ENCODE results near the gene GHR. TPM values are rescaled to one million over a fixed set of nuclear protein-coding genes. Genes with fewer than 3 reads are reported as not detected.

The GHR gene
- total RNA-seq, 1 experiment from 2014 or later: not detected

- no peak overlapping the region for H3K27ac ChIP-seq (ENCODE audit: low read depth, low read length, poor library complexity, severe bottlenecking)
- POLR2A ChIA-PET (ENCODE audit: low non-redundant PET): no interaction called here
- H3K4me1 ChIP-seq (ENCODE audit: insufficient read depth, low read length, poor library complexity, severe bottlenecking): no peaks in the 10 kb centered on the region
- H3K27me3 ChIP-seq (replicated peaks; ENCODE audit: insufficient read depth, low read depth, low read length, poor library complexity): no peaks in the 10 kb centered on the region
- CTCF ChIA-PET: no interaction called here
- intact Hi-C loops (cut with micrococcal nuclease; ENCODE audit: unreplicated experiment): no loop called here
- no peak overlapping the region for H3K4me3 ChIP-seq (ENCODE audit: low read depth, low read length, poor library complexity, severe bottlenecking)
- no peaks in the 10 kb centered on the region for H3K36me3 ChIP-seq (ENCODE audit: insufficient read depth, low read length, poor library complexity, severe bottlenecking)
- DNase-seq (ENCODE audit: low spot score): no peak
- TF ChIP-seq EZH2 (IDR thresholded peaks at IDR 0.05; ENCODE audit: borderline replicate concordance, low read depth, low read length, poor library complexity, severe bottlenecking) (no peak), CTCF (conservative IDR thresholded peaks at IDR 0.05; ENCODE audit: low read depth, low read length) (no peak)
- no peaks in the 10 kb centered on the region for H3K9me3 ChIP-seq (ENCODE audit: low read depth, low read length, poor library complexity, severe bottlenecking)
- BruUV-seq (replicated peaks): no TSS peak
Measured at GRCh38 chr5:42454216-42454995, 31.2 kb downstream of the GHR start.

- H3K9me3 ChIP-seq (ENCODE audit: low read depth, low read length, poor library complexity, severe bottlenecking): no peaks in the 10 kb centered on the region
- intact Hi-C loops (cut with micrococcal nuclease; ENCODE audit: unreplicated experiment): no loop called here
- no peak overlapping the region for H3K4me3 ChIP-seq (ENCODE audit: low read depth, low read length, poor library complexity, severe bottlenecking)
- no TSS peak for BruUV-seq (replicated peaks)
- no peaks in the 10 kb centered on the region for H3K36me3 ChIP-seq (ENCODE audit: insufficient read depth, low read length, poor library complexity, severe bottlenecking)
- ChIA-PET POLR2A (ENCODE audit: low non-redundant PET) (no interaction called here), CTCF (no interaction called here)
- TF ChIP-seq CTCF (conservative IDR thresholded peaks at IDR 0.05; ENCODE audit: low read depth, low read length) (no peak), EZH2 (IDR thresholded peaks at IDR 0.05; ENCODE audit: borderline replicate concordance, low read depth, low read length, poor library complexity, severe bottlenecking) (no peak)
- H3K27me3 ChIP-seq (replicated peaks; ENCODE audit: insufficient read depth, low read depth, low read length, poor library complexity): no peaks in the 10 kb centered on the region
- no peak for DNase-seq (ENCODE audit: low spot score)
- no peaks in the 10 kb centered on the region for H3K4me1 ChIP-seq (ENCODE audit: insufficient read depth, low read length, poor library complexity, severe bottlenecking)
- no peak overlapping the region for H3K27ac ChIP-seq (ENCODE audit: low read depth, low read length, poor library complexity, severe bottlenecking)
Measured at GRCh38 chr5:42461033-42461432, 37.8 kb downstream of the GHR start.

- H3K27me3 ChIP-seq (replicated peaks; ENCODE audit: insufficient read depth, low read depth, low read length, poor library complexity): no peaks in the 10 kb centered on the region
- ChIA-PET CTCF (no interaction called here), POLR2A (ENCODE audit: low non-redundant PET) (no interaction called here)
- no peaks in the 10 kb centered on the region for H3K9me3 ChIP-seq (ENCODE audit: low read depth, low read length, poor library complexity, severe bottlenecking)
- intact Hi-C loops (cut with micrococcal nuclease; ENCODE audit: unreplicated experiment): no loop called here
- no TSS peak for BruUV-seq (replicated peaks)
- TF ChIP-seq EZH2 (IDR thresholded peaks at IDR 0.05; ENCODE audit: borderline replicate concordance, low read depth, low read length, poor library complexity, severe bottlenecking) (no peak), CTCF (conservative IDR thresholded peaks at IDR 0.05; ENCODE audit: low read depth, low read length) (no peak)
- H3K4me3 ChIP-seq (ENCODE audit: low read depth, low read length, poor library complexity, severe bottlenecking): no peak overlapping the region
- no peak for DNase-seq (ENCODE audit: low spot score)
- H3K4me1 ChIP-seq (ENCODE audit: insufficient read depth, low read length, poor library complexity, severe bottlenecking): no peaks in the 10 kb centered on the region
- no peaks in the 10 kb centered on the region for H3K36me3 ChIP-seq (ENCODE audit: insufficient read depth, low read length, poor library complexity, severe bottlenecking)
- no peak overlapping the region for H3K27ac ChIP-seq (ENCODE audit: low read depth, low read length, poor library complexity, severe bottlenecking)
Measured at GRCh38 chr5:42461507-42461906, 38.3 kb downstream of the GHR start.
